ENCODE measurements around the gene C1orf210. TPM values are rescaled to one million over a fixed set of nuclear protein-coding genes. Genes with fewer than 3 reads are reported as not detected.

C1orf210 gene
- total and polyA plus RNA-seq, 2 of the 13 experiments (the other 11 are each of a cell fraction or from before 2014, with no cell fraction given), result 0.49 to 5.1 TPM

DNA sequence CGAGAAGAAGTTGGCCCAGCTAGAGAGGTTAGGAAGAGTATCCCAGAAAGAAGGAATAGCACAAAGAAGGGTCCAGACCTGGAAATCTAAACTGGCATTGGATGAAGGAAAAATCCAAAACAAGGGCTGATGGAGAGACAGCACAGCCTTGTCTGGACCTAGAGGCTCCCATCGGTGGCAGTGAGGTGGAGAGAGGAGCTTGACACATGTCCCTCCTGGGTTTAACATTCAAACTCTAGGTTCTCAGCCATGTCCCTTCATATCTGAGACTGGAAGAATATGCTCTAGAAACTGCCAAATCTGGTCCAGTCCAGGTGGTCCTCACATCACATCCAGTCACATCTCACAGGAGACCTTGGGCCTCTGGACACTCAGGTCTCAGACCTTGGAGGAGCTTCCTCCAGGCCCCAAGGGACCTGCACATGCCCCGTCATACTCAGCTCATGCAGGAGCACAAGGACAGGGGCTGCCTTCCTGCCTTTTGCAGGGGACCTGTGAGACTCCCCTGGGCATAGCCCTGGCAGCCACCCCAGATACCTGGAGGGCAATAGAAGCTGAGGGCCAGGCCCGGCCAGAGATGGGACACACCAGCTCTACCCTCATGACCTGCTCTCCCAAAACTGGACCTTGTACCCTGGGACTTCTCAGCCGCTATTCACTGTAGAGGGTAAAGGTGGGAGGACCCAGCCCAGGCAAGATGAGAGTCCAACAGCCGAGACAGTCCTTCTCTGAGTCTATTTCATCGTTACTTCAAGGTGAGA, 8.1 kb downstream of the C1orf210 start (continued):
- TF ChIP-seq PCBP1 (IDR thresholded peaks at IDR 0.05; ENCODE audit: borderline replicate concordance, low read depth, low read length) (no peak), ZMAT3 (CRISPR knock-in tag; conservative IDR thresholded peaks at IDR 0.05) (0 out of 2 replicates have a peak, but pooled peaks have one; percentile 22), ZFP37 (CRISPR knock-in tag; IDR thresholded peaks at IDR 0.05; ENCODE audit: borderline replicate concordance) (no peak), GATAD2A (CRISPR knock-in tag; IDR thresholded peaks at IDR 0.05) (peak; percentile 18; the same call in 1 of the 2 replicates), ELF4 (CRISPR knock-in tag; IDR thresholded peaks at IDR 0.05; ENCODE audit: borderline replicate concordance) (no peak), SOX13 (IDR thresholded peaks at IDR 0.05) (no peak), SOX13 (CRISPR knock-in tag; conservative IDR thresholded peaks at IDR 0.05 in 1 of 2, IDR thresholded peaks at IDR 0.05 in 1 of 2) (no peak), SOX6 (IDR thresholded peaks at IDR 0.05) (no peak), SOX6 (CRISPR knock-in tag; IDR thresholded peaks at IDR 0.05) (peak; percentile 26; the same call in 1 of the 2 replicates), RFX5 (IDR thresholded peaks at IDR 0.05; ENCODE audit: low read depth, low read length) (no peak), ZBTB3 (CRISPR knock-in tag; IDR thresholded peaks at IDR 0.05; ENCODE audit: borderline replicate concordance, low read depth) (no peak), SOX5 (CRISPR knock-in tag; IDR thresholded peaks at IDR 0.05; ENCODE audit: borderline replicate concordance) (no peak), BCL6 (CRISPR knock-in tag; IDR thresholded peaks at IDR 0.05) (no peak), RBFOX2 (IDR thresholded peaks at IDR 0.05; ENCODE audit: low read depth, low read length) (no peak), ZMYM4 (CRISPR knock-in tag; IDR thresholded peaks at IDR 0.05) (0 out of 2 replicates have a peak, but pooled peaks have one; percentile 18), WIZ (CRISPR knock-in tag; IDR thresholded peaks at IDR 0.05) (0 out of 2 replicates have a peak, but pooled peaks have one; percentile 37), HNF4A (CRISPR knock-in tag; IDR thresholded peaks at IDR 0.05) (peak; percentile 88), ZNF883 (CRISPR knock-in tag; IDR thresholded peaks at IDR 0.05; ENCODE audit: not compliant biosample characterization) (no peak)
- TF ChIP-seq, protein P1, sequence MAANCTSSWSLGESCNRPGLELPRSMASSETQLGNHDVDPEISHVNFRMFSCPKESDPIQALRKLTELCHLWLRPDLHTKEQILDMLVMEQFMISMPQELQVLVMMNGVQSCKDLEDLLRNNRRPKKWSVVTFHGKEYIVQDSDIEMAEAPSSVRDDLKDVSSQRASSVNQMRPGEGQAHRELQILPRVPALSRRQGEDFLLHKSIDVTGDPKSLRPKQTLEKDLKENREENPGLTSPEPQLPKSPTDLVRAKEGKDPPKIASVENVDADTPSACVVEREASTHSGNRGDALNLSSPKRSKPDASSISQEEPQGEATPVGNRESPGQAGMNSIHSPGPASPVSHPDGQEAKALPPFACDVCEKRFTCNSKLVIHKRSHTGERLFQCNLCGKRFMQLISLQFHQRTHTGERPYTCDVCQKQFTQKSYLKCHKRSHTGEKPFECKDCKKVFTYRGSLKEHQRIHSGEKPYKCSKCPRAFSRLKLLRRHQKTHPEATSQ (CRISPR knock-in tag; IDR thresholded peaks at IDR 0.05; ENCODE audit: borderline replicate concordance), result no peak
- TF ChIP-seq, protein P2, sequence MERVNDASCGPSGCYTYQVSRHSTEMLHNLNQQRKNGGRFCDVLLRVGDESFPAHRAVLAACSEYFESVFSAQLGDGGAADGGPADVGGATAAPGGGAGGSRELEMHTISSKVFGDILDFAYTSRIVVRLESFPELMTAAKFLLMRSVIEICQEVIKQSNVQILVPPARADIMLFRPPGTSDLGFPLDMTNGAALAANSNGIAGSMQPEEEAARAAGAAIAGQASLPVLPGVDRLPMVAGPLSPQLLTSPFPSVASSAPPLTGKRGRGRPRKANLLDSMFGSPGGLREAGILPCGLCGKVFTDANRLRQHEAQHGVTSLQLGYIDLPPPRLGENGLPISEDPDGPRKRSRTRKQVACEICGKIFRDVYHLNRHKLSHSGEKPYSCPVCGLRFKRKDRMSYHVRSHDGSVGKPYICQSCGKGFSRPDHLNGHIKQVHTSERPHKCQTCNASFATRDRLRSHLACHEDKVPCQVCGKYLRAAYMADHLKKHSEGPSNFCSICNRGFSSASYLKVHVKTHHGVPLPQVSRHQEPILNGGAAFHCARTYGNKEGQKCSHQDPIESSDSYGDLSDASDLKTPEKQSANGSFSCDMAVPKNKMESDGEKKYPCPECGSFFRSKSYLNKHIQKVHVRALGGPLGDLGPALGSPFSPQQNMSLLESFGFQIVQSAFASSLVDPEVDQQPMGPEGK (CRISPR knock-in tag; IDR thresholded peaks at IDR 0.05), result 0 out of 2 replicates have a peak, but pooled peaks have one; percentile 22
- TF ChIP-seq, protein P3, sequence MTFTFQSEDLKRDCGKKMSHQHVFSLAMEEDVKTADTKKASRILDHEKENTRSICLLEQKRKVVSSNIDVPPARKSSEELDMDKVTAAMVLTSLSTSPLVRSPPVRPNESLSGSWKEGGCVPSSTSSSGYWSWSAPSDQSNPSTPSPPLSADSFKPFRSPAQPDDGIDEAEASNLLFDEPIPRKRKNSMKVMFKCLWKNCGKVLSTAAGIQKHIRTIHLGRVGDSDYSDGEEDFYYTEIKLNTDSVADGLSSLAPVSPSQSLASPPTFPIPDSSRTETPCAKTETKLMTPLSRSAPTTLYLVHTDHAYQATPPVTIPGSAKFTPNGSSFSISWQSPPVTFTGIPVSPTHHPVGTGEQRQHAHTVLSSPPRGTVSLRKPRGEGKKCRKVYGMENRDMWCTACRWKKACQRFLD (CRISPR knock-in tag; IDR thresholded peaks at IDR 0.05; ENCODE audit: borderline replicate concordance), result no peak
- TF ChIP-seq, protein P4, sequence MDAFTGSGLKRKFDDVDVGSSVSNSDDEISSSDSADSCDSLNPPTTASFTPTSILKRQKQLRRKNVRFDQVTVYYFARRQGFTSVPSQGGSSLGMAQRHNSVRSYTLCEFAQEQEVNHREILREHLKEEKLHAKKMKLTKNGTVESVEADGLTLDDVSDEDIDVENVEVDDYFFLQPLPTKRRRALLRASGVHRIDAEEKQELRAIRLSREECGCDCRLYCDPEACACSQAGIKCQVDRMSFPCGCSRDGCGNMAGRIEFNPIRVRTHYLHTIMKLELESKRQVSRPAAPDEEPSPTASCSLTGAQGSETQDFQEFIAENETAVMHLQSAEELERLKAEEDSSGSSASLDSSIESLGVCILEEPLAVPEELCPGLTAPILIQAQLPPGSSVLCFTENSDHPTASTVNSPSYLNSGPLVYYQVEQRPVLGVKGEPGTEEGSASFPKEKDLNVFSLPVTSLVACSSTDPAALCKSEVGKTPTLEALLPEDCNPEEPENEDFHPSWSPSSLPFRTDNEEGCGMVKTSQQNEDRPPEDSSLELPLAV (CRISPR knock-in tag; conservative IDR thresholded peaks at IDR 0.05; ENCODE audit: low read depth), result no peak
